NT2/D1 (cell line): ENCODE results near the gene TMEM214.

ENCODE experiments used
- SUZ12 ChIP-seq: IDR thresholded peaks from 2 replicates; pipeline ENCODE4 v1.6.1; 2011; ENCODE audit not compliant: insufficient read length, insufficient read depth; ENCODE audit errors: extremely low read depth
- YY1 ChIP-seq: IDR thresholded peaks from 2 replicates; pipeline ENCODE4 v1.6.1; 2011; ENCODE audit not compliant: insufficient read length, insufficient read depth

DNA sequence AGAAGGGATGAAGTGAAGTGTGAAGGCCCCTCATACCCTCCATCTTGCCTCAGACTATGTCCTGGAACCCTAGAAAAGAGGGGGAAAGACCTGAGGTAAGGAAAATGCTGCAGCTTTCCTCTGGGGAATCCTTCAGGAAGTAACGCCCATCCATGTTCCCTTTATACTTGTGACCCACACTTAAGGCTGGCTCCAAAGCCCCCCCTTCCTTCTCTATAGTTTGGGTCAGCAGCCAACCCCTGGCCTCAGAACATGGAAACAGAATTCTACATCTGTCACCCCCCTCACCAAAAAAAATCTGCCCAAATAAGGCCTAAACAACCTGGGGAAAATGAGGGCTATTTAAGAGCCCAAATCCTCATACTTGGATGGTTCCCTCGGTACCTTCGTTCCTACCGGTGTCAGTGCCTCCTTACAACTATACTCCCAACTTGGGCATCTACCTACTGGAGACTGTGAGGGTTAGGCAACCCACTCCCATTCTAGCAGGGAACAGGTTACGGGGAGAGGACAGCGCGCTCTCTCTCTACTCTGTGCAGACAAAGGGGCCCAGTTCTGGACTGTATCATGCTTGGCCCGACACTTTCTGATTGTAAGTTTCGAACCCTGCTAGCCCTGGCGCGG is 38.0 kb downstream of the TMEM214 start:
- TF ChIP-seq SUZ12, result no peak
- no peak for TF ChIP-seq YY1
